GM03348 (cell line): ENCODE data around the gene CYP4F2.
"Not testable (repeated sequence)": the region's sequence is repeated elsewhere in the genome, so short reads cannot be mapped to it uniquely, and the experiment has no call there.

ENCODE experiments used
- DNase-seq: peaks from one replicate; pipeline ENCODE4 v3.0.0; 2012; ENCODE audit warnings: low spot score

Gene CYP4F2

GRCh38 chr19:15897738-15898276, at the start of gene CYP4F2:
Gene CYP4F2 (minus strand): TSS chr19:15898074. CDS start chr19:15897611, 463 bp downstream.
- DNase-seq: no peak

- no peak for DNase-seq
Observed at GRCh38 chr19:15945301-15945700, 47.4 kb upstream of the CYP4F2 start.

GRCh38 chr19:15944401-15944800, 46.5 kb upstream of the CYP4F2 start:
- no peak for DNase-seq

GRCh38 chr19:15937771-15938170, 39.9 kb upstream of the CYP4F2 start:
- DNase-seq: no peak

GRCh38 chr19:15936950-15937349, 39.1 kb upstream of the CYP4F2 start:
- DNase-seq: no peak

- DNase-seq: no peak
Observed at GRCh38 chr19:15936173-15936572, 38.3 kb upstream of the CYP4F2 start.

- DNase-seq: no peak
Observed at GRCh38 chr19:15935167-15935702, 37.4 kb upstream of the CYP4F2 start.

- DNase-seq: no peak
Observed at GRCh38 chr19:15934332-15935078, 36.6 kb upstream of the CYP4F2 start, which contains the start of gene CYP4F11. Gene CYP4F11 (minus strand): TSS chr19:15934529. CDS start chr19:15934408, 121 bp downstream.

- not testable (repeated sequence) for DNase-seq
Observed at GRCh38 chr19:15933761-15934331, 36.0 kb upstream of the CYP4F2 start.

- no peak for DNase-seq
Observed at GRCh38 chr19:15928321-15928720, 30.4 kb upstream of the CYP4F2 start.

GRCh38 chr19:15926484-15926883, 28.6 kb upstream of the CYP4F2 start:
- DNase-seq: no peak

GRCh38 chr19:15923702-15924101, 25.8 kb upstream of the CYP4F2 start:
- no peak for DNase-seq

GRCh38 chr19:15922021-15922420, 24.1 kb upstream of the CYP4F2 start:
- no peak for DNase-seq

- DNase-seq: no peak
Observed at GRCh38 chr19:15919243-15919642, 21.4 kb upstream of the CYP4F2 start.

- DNase-seq: no peak
Observed at GRCh38 chr19:15915109-15915508, 17.2 kb upstream of the CYP4F2 start.

- no peak for DNase-seq
Observed at GRCh38 chr19:15913830-15914229, 16.0 kb upstream of the CYP4F2 start.

GRCh38 chr19:15913384-15913783, 15.5 kb upstream of the CYP4F2 start:
- no peak for DNase-seq

- no peak for DNase-seq
Observed at GRCh38 chr19:15911599-15912235, 13.8 kb upstream of the CYP4F2 start.

- DNase-seq: no peak
Observed at GRCh38 chr19:15905026-15905425, 7.2 kb upstream of the CYP4F2 start.

- DNase-seq: not testable (repeated sequence)
Observed at GRCh38 chr19:15902898-15903297, 5.0 kb upstream of the CYP4F2 start.

GRCh38 chr19:15902254-15902653, 4.4 kb upstream of the CYP4F2 start:
- no peak for DNase-seq

GRCh38 chr19:15900504-15900903, 2.6 kb upstream of the CYP4F2 start:
- DNase-seq: no peak

- DNase-seq: not testable (repeated sequence)
Observed at GRCh38 chr19:15900032-15900431, 2.2 kb upstream of the CYP4F2 start.
